Esophagus mucosa (tissue), 1 donor: Measurements from ENCODE around the gene ETS1. TPM values are rescaled to one million over a fixed set of nuclear protein-coding genes. Genes with fewer than 3 reads are reported as not detected.

ENCODE experiments used
- ATAC-seq: fragments of 200-7000 bp; cut with Tn5 transposase; one replicate; pipeline ENCODE4 v1.9.1; 2020
- total RNA-seq: library from RNA; stranded (reverse); gene quantifications from one replicate; pipeline ENCODE4 v1.2.4, GENCODE V29; 2023
- donor health status: DM: yes; HTN: yes; CAD: no.

ETS1 gene
- total RNA-seq, 1 donor from 2014 or later, result 7.8 TPM

DNA sequence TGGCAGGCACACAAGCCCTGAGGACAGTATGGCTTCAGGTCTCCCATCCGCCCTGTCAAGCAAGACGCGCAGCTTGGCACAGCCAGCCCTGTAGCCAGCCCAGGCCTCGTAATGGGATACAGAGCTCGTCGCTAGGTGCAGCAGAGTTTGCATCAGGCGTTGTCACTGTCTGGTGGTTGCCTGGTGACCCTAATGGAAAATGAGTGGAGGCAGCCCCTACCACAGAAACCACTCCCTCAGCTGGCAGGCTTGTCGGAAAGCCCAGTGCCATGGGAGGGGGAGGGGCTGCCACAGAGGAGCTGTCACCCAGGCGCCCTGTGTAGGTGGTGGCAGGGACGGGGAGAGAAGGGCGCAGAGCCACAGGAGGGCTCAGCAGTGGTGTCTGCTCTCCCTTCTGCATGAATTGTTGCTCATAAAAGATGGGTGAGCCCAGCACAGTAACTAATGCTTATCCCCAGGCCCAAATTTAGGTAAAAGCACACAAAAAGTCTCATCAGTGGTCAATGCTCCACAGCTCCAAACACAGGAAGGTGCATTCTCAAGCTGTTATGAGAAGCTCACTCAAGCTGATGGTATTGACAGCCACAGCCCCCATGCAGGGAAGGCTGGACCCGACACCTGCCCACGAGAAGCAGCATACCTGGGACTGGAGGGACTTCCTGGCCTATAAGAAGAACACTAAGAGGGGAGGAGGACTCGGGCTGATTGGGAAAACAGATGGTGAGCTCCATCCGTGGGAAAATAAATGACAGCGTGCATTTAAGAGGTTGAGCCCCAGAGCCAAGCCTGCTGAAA, 164.6 kb downstream of the ETS1 start:
- ATAC-seq, result peak; percentile 37

DNA sequence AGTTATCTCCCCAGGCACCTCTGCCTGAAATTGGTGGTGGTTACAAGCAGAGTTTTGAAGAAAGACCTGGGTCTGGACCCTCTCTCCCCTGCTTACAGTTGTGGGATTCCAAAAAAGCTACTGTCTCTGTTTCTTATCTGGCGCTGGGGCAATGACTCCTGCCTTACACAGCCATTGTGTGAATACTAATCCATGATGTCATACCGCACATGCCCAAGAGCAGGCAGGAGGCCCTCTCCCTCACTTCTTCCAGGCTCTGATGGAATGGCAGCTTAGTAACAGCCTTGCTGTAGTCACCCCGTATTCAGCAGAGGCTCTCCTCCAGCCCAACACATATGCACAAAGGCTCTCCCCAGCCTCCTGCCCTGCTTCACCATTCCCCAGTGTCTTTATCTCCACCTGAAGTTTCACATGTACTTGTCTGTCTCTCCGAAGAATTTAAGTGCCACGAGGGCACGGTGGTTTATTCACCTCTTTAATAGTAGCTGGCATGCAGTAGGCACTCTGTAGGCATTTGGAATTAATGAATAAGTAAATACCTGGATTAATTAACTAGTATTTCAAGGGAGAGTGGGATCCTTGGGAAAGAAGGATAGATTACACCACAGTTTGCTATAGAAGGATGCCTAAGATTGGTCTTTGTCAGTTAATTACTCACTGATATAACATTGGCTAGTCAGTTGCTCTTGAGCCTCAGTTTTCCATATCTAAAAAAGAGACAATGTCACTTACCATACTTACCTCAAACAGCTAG, 165.6 kb downstream of the ETS1 start:
- no peak for ATAC-seq

DNA sequence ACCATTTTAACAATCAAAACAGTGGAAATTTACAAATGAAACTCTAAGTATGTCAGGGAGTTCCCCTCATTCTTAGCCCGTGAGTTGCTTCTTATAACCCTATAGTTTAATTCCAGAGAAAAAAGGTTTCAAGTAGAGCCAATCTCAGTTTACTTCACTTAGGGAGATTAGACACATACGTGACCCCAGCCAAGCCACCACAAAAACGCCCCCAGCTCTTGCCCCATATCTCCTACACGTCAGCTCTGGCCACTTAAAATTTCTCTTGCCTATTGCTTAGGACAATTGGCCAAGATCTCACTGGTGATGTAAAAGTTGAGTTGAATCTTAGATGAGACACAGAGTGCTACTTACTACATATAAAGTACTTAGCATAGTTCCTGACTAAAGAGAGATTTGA, 166.4 kb downstream of the ETS1 start:
- no peak for ATAC-seq

DNA sequence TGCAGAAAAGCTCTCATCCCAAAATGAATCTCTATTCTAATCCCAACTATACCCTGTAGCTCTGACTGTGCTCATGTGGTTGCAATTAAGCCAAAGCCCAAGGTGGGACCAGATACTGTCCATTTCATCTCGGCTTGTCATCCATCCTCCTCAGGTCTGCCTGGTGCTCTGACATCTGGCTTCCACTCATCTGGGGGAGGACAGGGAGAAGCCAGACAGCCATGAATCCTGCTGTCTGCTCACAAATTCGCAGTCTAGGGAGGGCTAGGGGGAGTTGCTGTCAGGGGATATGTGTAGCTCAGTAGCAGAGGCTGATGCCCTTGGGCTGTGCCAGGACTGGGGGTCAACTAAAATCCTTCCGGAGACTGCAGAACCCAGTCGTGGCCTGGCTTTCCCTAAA, 167.1 kb downstream of the ETS1 start:
- ATAC-seq, result no peak

DNA sequence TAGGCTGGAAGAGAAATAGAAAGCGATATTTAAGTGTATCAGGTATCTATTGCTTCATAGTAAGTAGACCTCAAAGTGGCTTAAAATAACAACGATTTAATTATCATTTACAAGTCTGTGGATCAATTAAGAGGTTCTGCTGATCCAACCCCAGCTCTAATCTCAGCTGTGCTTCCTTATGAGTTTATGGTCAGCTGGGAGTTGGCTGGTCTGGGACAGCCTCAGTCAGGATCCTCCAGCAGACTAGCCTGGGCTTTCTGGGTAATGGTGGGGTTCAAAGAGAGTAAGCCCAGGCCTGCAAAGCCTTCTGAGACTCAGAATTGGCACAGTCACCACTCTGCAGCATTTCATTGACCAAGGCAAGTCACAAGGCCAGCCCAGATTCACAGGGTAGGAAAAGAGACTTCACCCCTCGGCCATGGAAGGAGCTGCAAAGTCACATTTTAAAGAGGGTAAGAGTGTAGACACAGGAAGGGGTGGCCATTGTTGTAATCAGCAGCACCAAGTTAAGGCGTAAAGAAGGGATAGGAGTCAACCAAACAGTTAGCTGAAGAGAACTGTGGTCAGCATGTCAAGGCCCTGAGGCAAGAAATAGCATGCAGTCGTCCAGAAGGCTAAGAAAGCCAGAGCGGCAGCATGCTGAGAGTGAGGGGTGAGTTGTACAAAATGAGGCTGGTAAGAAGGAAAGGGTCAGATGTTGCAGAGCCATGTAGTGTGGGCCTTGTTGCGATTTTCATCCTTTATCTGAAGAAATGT, 168.2 kb downstream of the ETS1 start:
- no peak for ATAC-seq

DNA sequence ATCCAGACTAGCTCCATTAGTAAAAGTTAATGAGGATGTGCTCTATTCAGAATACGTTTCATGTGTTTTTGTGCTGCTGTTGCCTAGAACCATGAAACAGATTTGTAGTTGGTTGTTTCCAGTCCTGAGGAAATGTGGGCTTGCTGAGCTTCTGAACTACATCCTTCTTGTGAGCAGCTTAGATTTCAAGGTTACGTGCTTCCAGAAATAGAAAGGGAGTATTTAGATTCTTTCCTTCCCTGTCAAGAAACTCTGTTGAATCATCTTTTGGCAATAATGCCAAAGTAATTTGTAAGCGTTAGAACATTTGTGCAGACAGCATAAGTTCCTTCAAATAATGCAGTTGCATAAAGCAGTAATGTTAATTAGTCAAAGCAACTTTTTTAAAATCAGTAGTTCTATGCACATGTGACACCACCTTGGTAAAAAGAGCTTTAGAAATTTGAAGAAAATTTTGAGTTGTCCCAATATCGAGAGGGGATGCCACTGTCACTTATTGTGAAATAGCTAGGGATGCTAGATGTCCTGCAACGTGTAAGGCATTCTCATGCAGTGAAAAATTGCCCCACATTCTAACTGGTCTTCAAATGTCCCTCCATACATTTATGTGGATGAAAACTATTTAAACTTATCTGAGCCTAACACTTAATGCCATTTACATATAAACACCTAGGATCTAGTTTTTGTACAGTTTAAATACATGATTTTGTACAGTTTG, 169.6 kb downstream of the ETS1 start:
- no peak for ATAC-seq

DNA sequence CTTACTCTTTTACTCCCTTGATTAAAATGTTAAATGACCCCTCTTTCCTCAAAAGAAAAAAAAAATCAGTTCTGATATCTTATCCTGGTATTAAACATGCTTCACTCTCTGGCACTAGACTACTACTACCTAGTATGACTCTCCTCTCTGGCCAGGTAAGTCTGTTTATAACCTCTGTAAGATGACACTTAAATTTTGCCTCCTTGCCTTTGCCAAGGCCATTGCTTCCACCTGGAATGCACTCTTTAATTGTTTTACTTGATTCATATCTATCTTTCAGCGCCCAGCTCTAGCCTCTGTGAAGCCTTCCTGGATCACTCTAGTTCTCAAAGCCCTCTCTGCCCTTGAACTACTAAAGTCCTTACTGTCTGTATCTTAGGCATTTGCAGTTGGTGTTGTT, 170.4 kb downstream of the ETS1 start:
- ATAC-seq, result no peak

DNA sequence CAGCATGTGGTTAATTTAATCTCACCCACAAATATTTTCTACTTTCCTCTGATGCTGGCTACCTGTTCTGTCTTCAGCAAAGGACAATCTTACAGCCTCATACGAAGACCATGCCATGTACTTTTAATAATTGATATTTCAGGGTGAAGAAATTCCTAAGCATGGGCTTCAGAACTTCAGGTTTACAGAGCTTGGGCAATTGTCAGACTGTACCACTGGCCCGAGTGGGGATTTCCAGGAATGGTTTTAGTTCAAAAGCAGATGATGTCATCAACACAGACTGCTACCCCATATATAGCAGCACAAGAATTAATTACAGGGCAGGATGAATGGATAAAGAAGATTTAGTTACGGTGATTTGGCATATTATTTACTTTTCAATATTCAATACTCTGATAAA, 171.8 kb downstream of the ETS1 start:
- ATAC-seq, result no peak

DNA sequence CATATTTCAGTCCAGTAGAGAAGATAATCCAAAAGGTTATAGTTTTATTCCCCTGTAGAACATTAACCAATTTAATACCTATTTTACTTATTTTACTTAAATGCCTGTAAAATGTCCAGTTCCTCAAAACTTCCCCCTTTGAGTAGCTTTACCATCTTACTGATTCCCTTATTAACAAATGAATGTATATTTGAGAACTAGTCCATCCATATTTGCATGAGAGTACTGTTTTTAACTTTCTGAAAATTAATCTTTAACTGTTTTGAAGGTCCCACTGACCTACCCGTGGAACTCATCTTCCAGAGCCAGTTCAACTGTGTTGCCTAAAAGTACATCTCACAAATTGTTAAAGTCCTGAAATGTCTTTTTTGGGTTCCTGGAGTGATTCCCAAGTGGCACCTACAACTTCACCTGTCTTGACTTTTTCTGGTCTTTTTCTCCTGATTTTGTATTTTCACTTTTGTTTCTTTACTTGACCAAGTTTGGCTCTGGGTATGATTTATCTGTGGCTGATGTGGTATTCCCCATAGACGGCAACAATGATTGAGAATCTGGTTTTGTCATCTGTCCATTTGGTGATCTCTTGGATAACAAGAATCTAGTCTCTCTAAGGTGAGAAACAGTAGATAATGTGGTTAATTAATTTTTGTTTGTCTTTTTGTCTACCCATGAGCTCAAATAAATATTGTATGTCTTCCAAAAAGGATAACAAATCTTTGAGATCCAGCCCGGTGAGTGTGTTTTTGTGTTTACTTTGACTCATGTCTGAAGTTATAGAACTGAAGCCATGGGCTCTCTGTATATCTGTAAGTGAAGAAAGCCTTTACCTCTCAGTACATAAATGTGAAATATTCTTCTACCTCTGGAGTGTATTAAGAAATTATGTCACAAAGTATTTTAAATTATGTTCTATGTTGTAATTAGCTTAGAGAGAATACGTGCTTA, 174.2 kb downstream of the ETS1 start:
- ATAC-seq, result no peak

DNA sequence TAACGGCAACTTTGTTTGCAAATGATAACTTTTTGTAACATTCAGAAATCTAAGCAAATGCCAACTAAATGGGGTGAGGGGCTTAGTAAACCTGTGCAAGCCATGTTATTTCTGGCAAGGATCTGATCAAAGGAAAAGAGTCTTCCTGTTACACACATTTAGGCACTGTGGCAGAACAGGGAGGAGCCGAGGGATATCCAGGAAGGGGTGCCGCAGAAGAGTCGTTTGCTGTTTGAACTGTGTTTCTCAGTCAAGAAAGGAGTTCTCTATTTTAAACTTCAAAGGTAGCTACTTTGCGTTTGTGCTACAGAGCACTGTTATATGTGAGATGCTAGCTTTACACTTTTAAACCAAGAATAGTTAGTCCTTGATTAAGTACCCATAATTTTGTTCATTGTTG, 175.5 kb downstream of the ETS1 start:
- ATAC-seq, result no peak

DNA sequence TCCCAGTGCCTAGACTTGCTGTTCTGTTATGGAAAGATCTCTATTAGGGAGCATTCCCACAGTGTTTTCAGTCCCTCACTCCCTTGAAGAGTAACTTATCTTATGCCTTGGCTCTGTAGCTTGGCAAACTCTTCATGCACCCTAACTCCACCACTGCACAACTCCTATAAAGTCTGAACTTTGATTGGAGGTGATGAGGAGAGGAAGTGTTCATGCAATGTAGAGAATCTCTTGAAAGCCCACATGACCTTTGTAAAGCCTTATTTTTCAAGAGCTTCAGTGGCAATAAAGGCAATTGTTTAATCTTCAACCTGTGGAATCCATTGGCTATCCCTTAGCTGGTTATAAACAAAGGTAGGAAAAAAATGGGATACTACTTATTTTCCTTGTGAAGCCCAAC, 176.2 kb downstream of the ETS1 start:
- no peak for ATAC-seq

DNA sequence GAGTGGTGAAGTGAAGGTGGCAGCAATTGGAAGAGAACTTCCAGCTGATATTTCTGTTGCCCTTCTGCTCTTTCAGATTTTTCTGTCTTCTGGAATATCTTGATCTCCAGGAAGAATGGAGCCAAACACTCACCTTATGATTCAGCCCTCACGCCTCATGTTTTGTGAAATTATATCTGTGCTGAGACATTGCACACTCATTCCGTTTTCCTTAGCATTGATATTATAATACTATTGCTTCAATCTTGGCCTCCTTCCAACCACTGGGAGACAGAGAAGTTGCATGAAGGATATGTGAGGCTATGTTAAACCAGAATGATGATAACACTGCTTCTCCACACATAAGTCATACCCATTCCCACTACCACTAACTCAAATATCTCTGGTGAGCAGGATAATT, 177.9 kb downstream of the ETS1 start:
- no peak for ATAC-seq

Other genes with a start within 250 kb of the ETS1 start
- 2.1 TPM for gene FLI1, start 106.5 kb upstream of the ETS1 start, total RNA-seq